C1 segment of cervical spinal cord (tissue), 14 donors: ENCODE measurements around the gene KNTC1.
"Not testable (repeated sequence)": the region's sequence is repeated elsewhere in the genome, so short reads cannot be mapped to it uniquely, and the experiment has no call there.

Experiments
- DNase-seq, 14 donors: peaks; one replicate each; lab custom pipeline; 2025; lab: John Stamatoyannopoulos, UW

Gene KNTC1

GRCh38 chr12:122526683-122527477, at the start of gene KNTC1, which contains the start of gene RSRC2:
Gene KNTC1, plus strand, starts transcription at chr12:122527249. Its CDS starts 2,815 bp downstream, at chr12:122530064.
Gene RSRC2, minus strand, starts transcription at chr12:122526936. Its CDS starts 83 bp downstream, at chr12:122526853.
- peak; percentile 88 to 100 (median 98) for DNase-seq

- DNase-seq, result no peak
Measured at GRCh38 chr12:122480753-122481152, 46.3 kb upstream of the KNTC1 start.

GRCh38 chr12:122481861-122482260, 45.2 kb upstream of the KNTC1 start:
- DNase-seq, result no peak

- DNase-seq, result no peak
Measured at GRCh38 chr12:122483969-122484368, 43.1 kb upstream of the KNTC1 start.

- DNase-seq, result not testable (repeated sequence)
Measured at GRCh38 chr12:122484385-122484784, 42.7 kb upstream of the KNTC1 start.

- not testable (repeated sequence) for DNase-seq
Measured at GRCh38 chr12:122486360-122486759, 40.7 kb upstream of the KNTC1 start.

GRCh38 chr12:122486805-122487426, 40.1 kb upstream of the KNTC1 start:
- DNase-seq, result no peak

- not testable (repeated sequence) for DNase-seq
Measured at GRCh38 chr12:122487807-122488206, 39.2 kb upstream of the KNTC1 start.

GRCh38 chr12:122489038-122489437, 38.0 kb upstream of the KNTC1 start:
- no peak for DNase-seq

- DNase-seq, result no peak
Measured at GRCh38 chr12:122491991-122492390, 35.1 kb upstream of the KNTC1 start.

GRCh38 chr12:122493222-122493621, 33.8 kb upstream of the KNTC1 start:
- not testable (repeated sequence) for DNase-seq

GRCh38 chr12:122495258-122495657, 31.8 kb upstream of the KNTC1 start:
- no peak for DNase-seq

- DNase-seq, result peak in 5 of 14 donors; percentile 22 to 56 (median 45)
Measured at GRCh38 chr12:122499991-122500684, 26.9 kb upstream of the KNTC1 start.

- peak; percentile 76 to 97 (median 92) for DNase-seq
Measured at GRCh38 chr12:122500685-122501488, 26.2 kb upstream of the KNTC1 start, which contains the start of gene ZCCHC8. Gene ZCCHC8, minus strand, starts transcription at chr12:122500932. Its CDS starts 92 bp downstream, at chr12:122500840.

GRCh38 chr12:122501489-122501989, 25.5 kb upstream of the KNTC1 start:
- DNase-seq, result no peak

GRCh38 chr12:122503147-122503751, 23.8 kb upstream of the KNTC1 start:
- no peak for DNase-seq

GRCh38 chr12:122503783-122504590, 23.1 kb upstream of the KNTC1 start:
- DNase-seq, result no peak

- DNase-seq, result no peak
Measured at GRCh38 chr12:122505419-122506051, 21.5 kb upstream of the KNTC1 start.

- DNase-seq, result no peak
Measured at GRCh38 chr12:122506393-122506938, 20.6 kb upstream of the KNTC1 start.
